ENCODE results near the gene TEAD1.

DNA sequence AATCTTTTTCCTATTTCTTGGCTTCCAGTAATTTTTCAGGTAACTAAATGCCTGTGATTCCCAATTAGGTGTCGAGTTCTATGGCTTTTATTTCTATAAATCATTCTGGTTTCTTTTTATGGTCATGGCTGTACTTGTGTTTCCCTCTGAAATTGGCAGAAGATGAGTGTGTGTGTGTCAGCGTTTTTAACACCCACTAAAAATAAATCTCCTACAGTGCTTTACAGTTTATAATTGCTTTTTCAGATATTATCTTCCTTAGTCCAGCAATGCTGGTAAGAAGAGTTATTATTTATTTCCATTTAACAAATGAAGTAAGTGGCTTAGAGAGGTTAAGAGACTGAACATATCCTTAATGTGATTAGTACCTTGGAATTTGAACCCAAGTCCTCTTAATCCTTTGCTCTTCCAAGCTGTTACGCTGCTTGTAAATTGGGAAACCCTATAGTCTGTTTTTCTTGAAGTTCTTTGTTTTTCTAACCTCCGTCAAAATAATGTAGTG is 125.2 kb downstream of the TEAD1 start:
- TF ChIP-seq, protein P1, sequence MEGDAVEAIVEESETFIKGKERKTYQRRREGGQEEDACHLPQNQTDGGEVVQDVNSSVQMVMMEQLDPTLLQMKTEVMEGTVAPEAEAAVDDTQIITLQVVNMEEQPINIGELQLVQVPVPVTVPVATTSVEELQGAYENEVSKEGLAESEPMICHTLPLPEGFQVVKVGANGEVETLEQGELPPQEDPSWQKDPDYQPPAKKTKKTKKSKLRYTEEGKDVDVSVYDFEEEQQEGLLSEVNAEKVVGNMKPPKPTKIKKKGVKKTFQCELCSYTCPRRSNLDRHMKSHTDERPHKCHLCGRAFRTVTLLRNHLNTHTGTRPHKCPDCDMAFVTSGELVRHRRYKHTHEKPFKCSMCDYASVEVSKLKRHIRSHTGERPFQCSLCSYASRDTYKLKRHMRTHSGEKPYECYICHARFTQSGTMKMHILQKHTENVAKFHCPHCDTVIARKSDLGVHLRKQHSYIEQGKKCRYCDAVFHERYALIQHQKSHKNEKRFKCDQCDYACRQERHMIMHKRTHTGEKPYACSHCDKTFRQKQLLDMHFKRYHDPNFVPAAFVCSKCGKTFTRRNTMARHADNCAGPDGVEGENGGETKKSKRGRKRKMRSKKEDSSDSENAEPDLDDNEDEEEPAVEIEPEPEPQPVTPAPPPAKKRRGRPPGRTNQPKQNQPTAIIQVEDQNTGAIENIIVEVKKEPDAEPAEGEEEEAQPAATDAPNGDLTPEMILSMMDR (conservative IDR thresholded peaks at IDR 0.05; ENCODE audit: low read length), result no peak
- no peak for TF ChIP-seq EZH2phosphoT487 (IDR thresholded peaks at IDR 0.05; ENCODE audit: borderline replicate concordance, low read depth, low read length)
